ENCODE results near the gene DLG1. TPM values are rescaled to one million over a fixed set of nuclear protein-coding genes. Genes with fewer than 3 reads are reported as not detected.

The DLG1 gene
- total RNA-seq, 4 donors from 2014 or later: 49.6 to 78.9 (median 76.2) TPM

GRCh38 chr3:197151580-197151979, 146.8 kb downstream of the DLG1 start:
- no peak for TF ChIP-seq CTCF (IDR thresholded peaks at IDR 0.05; ENCODE audit: low read depth)

DNA sequence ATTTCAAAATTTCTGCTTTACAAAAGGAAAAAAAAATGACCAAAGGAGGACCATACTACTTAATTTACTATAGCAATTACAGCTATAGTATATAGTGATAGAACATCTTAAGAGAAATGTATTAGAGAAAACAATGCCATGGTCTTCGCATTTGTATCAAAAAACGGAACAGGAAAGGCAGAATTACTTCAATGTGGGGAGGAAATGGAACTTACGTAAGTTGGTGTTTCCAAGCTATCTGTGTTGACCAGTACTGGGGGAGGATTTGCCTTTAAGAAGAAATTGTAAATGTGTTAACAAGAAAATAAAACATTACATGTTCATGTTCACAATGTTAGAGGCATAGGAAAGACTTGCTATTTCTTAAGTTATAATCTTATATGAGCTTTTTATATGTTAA, 148.9 kb downstream of the DLG1 start:
- no peak for TF ChIP-seq CTCF (IDR thresholded peaks at IDR 0.05; ENCODE audit: low read depth)

DNA sequence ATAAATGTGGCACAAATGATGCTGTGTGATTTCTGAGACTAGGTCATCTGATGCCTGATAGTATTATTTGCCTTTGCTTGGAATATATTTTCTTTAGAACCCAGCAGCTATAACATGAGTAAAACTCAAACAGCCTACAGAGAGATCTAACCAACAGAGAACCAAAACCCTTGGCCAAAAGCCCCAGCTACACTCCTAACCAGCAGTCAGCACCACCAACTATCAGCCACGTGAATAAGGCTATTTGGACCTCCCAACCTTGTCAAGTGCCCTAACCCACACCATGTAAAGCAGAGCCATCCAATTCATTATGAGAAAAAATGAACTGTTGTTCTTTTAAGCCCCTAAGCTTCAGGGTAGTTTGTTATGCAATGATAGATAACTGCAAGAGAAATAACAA, 154.2 kb downstream of the DLG1 start:
- no peak for TF ChIP-seq CTCF (IDR thresholded peaks at IDR 0.05; ENCODE audit: low read depth)

DNA sequence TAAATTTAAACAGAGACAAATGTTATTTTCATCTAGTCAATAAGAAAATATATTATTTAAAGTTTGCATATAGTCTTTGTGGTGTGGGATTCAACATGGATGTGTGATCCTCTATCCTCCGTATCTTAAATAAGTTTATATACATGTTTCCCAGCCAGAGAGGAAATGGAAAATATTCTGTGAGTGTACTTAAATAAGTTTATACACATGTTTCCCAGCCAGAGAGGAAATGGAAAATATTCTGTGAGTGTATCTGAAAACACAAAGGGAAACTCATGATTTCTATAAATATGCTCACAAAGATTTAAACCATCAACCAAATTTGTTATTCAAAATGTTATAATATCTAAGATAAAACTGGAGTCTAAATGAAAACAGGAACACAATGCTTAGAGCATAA, 158.8 kb downstream of the DLG1 start:
- TF ChIP-seq CTCF (IDR thresholded peaks at IDR 0.05; ENCODE audit: low read depth): no peak

- TF ChIP-seq CTCF (IDR thresholded peaks at IDR 0.05; ENCODE audit: low read depth): no peak
Observed at GRCh38 chr3:197137751-197138150, 160.7 kb downstream of the DLG1 start.

DNA sequence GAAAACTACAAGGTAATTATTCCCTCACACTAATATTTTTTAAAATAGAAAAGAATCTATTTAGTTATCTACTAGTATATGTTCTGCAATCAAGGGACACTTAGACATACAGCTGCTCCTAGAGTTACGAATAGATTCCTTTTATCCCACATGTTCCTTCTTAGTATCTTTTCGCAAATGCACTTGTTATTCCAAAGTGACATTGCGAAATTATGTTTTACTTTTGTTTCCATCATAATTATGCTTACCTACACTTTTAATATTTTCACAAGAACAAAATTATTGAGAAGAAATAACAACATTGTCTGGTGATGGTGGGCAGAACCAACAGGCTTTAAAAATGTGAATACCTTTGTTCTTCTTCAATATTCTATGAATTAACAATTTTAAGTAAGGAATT, 161.7 kb downstream of the DLG1 start:
- no peak for TF ChIP-seq CTCF (IDR thresholded peaks at IDR 0.05; ENCODE audit: low read depth)

DNA sequence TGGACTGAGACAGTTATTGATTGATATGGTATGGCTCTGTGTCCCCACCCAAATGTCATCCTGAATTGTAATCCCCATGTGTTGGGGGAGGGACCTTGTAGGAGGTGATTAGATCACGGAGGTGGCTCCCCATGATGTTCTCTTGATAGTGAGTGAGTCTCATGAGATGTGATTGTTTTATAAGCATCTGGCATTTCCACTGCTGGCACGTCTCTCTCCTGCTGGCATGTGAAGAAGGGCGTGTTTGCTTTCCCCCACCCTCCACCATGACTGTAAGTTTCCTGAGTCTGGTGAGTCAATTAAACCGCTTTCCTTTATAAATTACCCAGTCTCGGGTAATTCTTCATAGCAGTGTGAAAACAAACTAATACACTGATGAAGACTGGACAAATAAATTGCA, 163.2 kb downstream of the DLG1 start:
- TF ChIP-seq CTCF (IDR thresholded peaks at IDR 0.05; ENCODE audit: low read depth): no peak

Data from subcutaneous adipose tissue (tissue), 4 donors.